ENCODE measurements around the gene SOX13.

SOX13 gene

DNA sequence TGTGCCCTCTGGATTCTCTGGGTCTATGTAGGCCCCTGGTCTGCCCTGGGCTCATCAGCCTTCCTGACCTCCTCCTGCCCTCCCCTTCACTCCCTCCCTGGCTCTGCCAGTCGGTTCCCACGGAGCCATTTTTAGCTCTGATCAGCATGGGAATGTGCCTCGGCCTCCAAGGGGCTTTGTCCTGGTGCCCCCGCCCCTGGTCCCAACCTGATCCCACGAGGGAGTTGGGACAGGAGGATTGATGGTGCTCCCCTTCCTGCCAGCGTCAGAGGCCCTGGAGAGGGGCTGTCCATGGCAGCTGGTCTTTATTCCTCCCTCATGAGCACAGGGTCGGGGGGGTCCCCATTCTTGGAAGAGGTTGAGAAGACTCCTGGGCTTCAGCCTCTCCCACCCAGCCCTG, 54.0 kb downstream of the SOX13 start:
- Mint-ChIP-seq H3K4me3 (no peak overlapping the region), H3K9me3 (no peaks in the 10 kb centered on the region), H3K27ac (peak overlapping the region in 1 of 2 donors; percentile 13), H3K36me3 (ENCODE audit: insufficient read depth) (peaks cover 11% of the 10 kb centered on the region), H3K4me1 (ENCODE audit: low read depth in 2 of 2) (peaks cover 8 to 12% of the 10 kb centered on the region in 2 donors), H3K27me3 (no peaks in the 10 kb centered on the region)
- ATAC-seq (replicated peaks) (no peak), DNase-seq (no peak)

DNA sequence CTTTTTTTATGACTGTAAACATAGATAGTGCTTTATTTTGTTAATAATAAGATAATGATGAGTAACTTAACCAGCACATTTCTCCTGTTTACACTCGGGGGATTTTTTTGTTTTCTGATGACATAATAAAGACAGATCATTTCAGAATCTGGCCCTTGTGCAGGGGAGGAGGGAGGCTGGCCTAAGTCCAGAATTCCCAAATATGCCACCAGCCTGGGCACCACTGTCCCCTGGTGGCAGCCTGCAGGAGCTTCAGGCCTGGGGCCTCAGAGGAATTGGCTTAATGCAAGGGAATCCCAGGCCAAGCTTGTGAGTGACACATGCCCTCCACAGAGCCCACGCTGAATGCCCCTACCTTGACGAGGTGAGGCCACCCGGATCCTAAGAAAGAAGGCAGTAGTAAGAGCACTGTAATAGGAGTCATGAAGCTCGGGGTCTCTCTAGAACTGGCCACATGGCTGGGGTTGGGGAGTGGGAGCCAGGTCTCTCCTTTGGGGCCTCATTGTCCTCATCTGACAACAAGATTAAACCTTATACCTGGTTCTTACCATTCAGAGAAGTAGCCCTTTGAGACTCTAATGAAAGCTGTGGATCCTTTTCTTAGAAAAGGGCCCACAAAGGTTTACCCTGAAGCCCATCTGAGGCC, 54.8 kb downstream of the SOX13 start:
- Mint-ChIP-seq H3K27me3 (no peaks in the 10 kb centered on the region), H3K27ac (peak overlapping the region; percentile 13 to 52), H3K9me3 (no peaks in the 10 kb centered on the region), H3K4me1 (ENCODE audit: low read depth in 2 of 2) (peaks cover 8 to 12% of the 10 kb centered on the region in 2 donors), H3K36me3 (ENCODE audit: insufficient read depth) (peaks cover 11% of the 10 kb centered on the region), H3K4me3 (no peak overlapping the region)
- DNase-seq (no peak), ATAC-seq (replicated peaks) (peak; percentile 37)

DNA sequence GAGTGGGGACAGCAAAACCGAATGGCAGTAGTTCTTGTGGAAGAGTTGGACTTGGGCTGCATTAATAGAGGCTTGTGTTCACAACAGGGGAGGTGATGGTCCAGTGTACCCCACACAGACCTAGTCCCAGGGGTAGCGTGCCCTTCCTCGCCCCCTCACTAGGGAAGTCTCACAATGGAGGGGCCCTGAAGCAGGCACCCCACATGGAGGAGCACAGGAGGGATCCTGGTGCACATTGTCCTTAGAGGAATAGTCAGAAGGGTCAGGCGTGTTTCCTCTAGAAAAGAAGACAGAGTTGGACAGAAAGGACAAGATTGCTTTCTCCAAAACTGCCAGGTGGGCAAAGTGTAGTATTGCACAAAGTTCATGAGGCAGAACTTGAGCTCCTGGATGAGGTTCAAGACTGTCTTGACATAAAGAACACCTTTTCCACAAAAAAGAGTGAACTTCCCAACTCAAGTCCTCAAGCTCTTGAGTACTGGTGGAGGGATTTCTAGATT, 55.6 kb downstream of the SOX13 start:
- DNase-seq (no peak), ATAC-seq (replicated peaks) (peak; percentile 8)
- Mint-ChIP-seq H3K27ac (peak overlapping the region in 1 of 2 donors; percentile 52), H3K27me3 (no peaks in the 10 kb centered on the region), H3K36me3 (ENCODE audit: insufficient read depth) (peaks cover 7% of the 10 kb centered on the region), H3K4me1 (ENCODE audit: low read depth in 2 of 2) (peaks cover 8 to 12% of the 10 kb centered on the region in 2 donors), H3K4me3 (peak overlapping the region in 1 of 2 donors; percentile 61), H3K9me3 (no peaks in the 10 kb centered on the region)

DNA sequence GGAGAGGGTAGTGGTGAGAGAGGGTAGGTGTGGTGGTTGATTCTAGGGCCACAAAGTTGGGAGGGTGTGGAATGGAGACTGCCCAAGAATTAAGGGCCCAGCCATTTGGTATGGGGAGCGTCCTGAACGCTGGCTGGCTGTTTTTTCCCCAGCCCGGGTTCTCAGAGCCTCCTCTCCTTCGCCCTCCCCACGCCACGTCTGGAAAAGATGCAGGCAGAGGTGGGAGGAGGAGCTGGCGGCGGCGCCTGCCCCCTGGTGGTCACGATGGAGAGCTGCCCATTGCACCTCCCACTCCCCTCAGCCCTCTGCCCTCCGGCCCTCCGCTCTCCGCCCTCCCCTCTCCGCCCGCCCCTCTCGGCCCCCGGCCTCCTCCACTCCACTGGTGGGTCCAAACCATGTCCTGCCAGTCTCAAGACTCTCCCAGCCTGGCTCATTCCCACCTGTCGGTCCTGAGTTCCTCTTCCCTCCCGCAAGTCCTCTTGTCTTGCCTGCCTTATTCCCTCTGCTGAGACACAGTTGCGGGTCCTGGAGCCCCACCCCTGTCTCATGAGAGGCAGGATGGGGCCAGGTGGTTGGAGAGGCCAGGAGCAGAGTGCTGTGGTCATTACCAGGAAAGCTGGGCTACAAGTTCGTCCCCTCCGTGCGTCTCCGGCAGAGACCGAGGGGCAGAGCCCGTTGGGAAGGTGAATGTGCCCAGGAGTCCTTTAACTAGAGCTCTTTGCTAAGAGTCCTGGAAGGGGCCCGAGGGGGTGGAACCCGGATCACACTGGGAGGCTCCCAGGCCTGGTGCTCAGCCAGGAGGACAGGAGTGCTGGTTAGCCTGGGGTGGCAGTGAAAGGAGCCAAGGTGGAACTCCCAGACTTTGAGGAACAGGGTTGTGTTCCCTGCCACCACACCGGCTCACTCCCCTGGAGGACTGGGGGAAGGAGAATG, 56.3 kb downstream of the SOX13 start:
- DNase-seq, result peak; percentile 41 to 52 (median 49)
- peak; percentile 90 for ATAC-seq (replicated peaks)
- Mint-ChIP-seq H3K27ac (peak overlapping the region in 1 of 2 donors; percentile 52), H3K4me3 (peak overlapping the region in 1 of 2 donors; percentile 61), H3K9me3 (no peaks in the 10 kb centered on the region), H3K36me3 (ENCODE audit: insufficient read depth) (peaks cover 6% of the 10 kb centered on the region), H3K4me1 (ENCODE audit: low read depth in 2 of 2) (peaks cover 8 to 12% of the 10 kb centered on the region in 2 donors), H3K27me3 (no peaks in the 10 kb centered on the region)

DNA sequence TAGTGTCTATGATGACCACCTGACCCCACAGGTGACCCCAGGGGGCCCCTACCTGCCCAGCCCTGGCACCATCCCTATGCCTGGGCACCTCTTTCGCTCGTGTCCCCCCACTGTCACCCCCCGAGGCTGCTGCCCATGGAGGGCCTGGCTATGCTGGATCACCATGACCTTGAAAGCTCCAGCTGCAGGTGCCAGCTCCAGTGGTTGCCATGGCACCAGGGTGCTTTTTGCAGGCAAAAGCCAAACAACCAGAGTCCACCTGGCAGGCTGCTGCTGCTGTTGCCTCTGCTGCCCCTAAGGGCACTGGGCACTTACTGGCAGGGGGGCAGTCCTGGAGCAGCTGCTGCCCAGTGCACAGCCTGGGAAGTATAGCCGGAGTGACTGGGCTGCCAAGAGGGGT, 57.3 kb downstream of the SOX13 start:
- DNase-seq, result no peak
- Mint-ChIP-seq H3K4me3 (no peak overlapping the region), H3K36me3 (ENCODE audit: insufficient read depth) (no peaks in the 10 kb centered on the region), H3K9me3 (no peaks in the 10 kb centered on the region), H3K4me1 (ENCODE audit: low read depth in 2 of 2) (peaks cover 8 to 12% of the 10 kb centered on the region in 2 donors), H3K27me3 (no peaks in the 10 kb centered on the region), H3K27ac (no peak overlapping the region)
- ATAC-seq (replicated peaks), result no peak

DNA sequence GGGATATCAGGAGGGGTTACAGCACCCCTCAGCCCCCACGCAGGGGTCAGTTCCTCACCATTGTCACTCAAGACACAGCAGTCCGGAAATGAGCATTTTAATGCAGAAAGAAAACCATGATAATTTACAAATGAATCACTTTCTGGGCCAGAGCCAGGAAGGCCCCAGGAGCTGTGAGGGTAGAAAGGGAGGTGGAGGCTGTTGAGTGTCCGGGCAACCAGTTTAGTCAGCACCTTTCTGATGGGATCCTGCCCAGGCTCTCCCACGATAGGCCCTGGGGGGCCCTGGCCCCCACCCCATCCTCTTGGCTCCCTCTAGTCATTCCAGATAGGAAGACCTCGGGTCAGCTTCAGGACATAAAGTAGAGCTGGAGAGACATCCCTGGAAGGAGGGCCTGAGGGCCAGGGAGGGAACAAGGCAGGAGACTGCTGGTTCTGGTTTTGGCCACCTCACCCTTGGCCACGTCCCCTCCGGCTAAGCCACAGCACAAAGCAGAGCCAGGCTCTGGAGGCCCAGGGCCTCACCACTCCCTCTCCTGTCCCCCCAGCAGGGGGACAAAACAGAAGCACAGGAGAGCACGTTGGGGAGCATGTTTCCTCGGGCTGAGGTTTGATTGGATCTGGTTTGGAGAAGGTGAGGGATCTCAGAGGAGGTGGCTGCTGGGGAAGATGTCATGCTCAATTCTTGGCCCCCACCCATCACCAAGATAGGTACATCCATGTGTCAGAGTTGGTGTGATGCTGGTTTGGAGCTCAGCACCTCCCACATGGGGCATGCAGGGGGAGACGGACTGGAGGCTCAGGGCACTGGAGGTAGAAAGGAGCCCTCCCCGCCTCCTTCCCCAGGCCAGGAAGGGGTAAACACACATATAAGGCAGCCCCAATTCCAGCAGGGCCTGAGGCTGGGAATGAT, 58.3 kb downstream of the SOX13 start:
- ATAC-seq (replicated peaks) (no peak), DNase-seq (no peak)
- Mint-ChIP-seq H3K4me3 (no peak overlapping the region), H3K27ac (peak overlapping the region in 1 of 2 donors; percentile 69), H3K4me1 (ENCODE audit: low read depth in 2 of 2) (peaks cover 8 to 12% of the 10 kb centered on the region in 2 donors), H3K27me3 (peaks cover 0 to 6% of the 10 kb centered on the region in 2 donors), H3K36me3 (ENCODE audit: insufficient read depth) (no peaks in the 10 kb centered on the region), H3K9me3 (no peaks in the 10 kb centered on the region)

DNA sequence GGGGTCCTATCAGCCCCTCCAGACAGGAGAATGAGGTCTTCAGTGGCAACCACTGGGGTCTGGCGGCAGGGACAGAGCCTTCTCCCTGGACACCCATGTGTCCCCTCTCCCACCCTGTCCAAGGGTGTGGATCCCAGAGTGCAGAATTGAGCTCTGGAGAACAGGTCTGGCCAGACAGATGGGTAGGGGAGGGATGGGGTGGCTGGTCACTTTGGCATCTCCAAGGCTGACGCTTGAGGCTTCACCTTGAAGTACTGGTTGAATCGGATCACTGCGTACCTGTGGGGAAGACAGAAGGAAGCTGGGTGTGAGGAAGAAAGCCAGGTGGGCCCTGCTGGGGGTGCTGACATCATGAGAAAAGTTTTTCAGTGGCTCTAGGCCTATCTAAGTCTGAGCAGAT, 59.1 kb downstream of the SOX13 start:
- peak overlapping the region in 1 of 2 donors; percentile 10 for H3K27ac Mint-ChIP-seq
- ATAC-seq (replicated peaks), result no peak
- no peak for DNase-seq
- peaks cover 0 to 6% of the 10 kb centered on the region in 2 donors for H3K27me3 Mint-ChIP-seq
- H3K4me1 Mint-ChIP-seq (ENCODE audit: low read depth in 2 of 2), result peaks cover 8 to 10% of the 10 kb centered on the region in 2 donors
- H3K4me3 Mint-ChIP-seq, result no peak overlapping the region
- H3K9me3 Mint-ChIP-seq, result no peaks in the 10 kb centered on the region
- no peaks in the 10 kb centered on the region for H3K36me3 Mint-ChIP-seq (ENCODE audit: insufficient read depth)

DNA sequence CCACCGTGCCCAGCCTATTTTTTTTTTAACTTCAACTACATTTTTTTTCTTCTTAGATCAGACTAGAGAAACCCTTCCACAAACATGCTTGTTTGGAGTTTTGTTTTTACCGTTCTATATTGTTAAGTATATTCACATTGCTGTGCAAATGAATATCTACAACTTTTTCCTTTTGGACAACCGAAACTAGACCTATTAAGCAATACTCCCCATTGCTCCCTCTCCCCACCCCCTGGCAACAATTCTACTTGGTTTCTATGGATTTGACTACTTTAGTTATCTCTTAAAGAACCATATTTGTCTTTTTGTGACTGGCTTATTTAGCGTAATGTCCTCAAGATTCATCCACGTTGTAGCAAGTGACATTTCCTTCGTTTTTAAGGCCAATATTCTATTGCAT, 59.8 kb downstream of the SOX13 start:
- no peak for ATAC-seq (replicated peaks)

DNA sequence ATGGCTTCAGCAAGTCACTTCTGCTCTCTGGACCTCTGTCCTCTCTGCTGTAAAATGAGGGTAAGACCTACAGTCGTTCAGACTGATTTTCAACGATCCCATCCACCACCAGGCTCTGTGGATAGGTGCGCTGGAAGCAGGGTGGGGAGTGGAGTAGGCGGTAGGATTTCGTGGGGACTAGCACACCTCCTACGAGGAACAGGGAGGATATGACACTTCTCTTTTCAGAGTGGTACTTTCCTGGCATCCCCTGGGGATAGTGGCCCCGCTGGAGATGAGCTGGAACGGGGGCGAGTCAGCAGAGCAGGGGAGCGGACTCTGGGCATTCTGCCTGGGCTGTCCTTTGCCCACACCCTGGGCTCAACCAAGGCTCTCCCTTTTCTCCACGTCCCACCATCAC, 61.2 kb downstream of the SOX13 start:
- ATAC-seq (replicated peaks) (no peak), DNase-seq (no peak)
- no peak overlapping the region for H3K27ac Mint-ChIP-seq
- peaks cover 3% of the 10 kb centered on the region in 2 donors for H3K4me1 Mint-ChIP-seq (ENCODE audit: low read depth in 2 of 2)
- peaks cover 0 to 6% of the 10 kb centered on the region in 2 donors for H3K27me3 Mint-ChIP-seq
- H3K36me3 Mint-ChIP-seq (ENCODE audit: insufficient read depth), result no peaks in the 10 kb centered on the region
- H3K9me3 Mint-ChIP-seq, result no peaks in the 10 kb centered on the region
- H3K4me3 Mint-ChIP-seq, result no peak overlapping the region

More for the DNA sequence above, 59.8 kb downstream of the SOX13 start:
- no peak for DNase-seq
- no peaks in the 10 kb centered on the region for H3K36me3 Mint-ChIP-seq (ENCODE audit: insufficient read depth)
- H3K27me3 Mint-ChIP-seq, result peaks cover 0 to 6% of the 10 kb centered on the region in 2 donors
- no peaks in the 10 kb centered on the region for H3K9me3 Mint-ChIP-seq
- peaks cover 8 to 10% of the 10 kb centered on the region in 2 donors for H3K4me1 Mint-ChIP-seq (ENCODE audit: low read depth in 2 of 2)
- peak overlapping the region in 1 of 2 donors; percentile 20 for H3K27ac Mint-ChIP-seq
- H3K4me3 Mint-ChIP-seq, result no peak overlapping the region

DNA sequence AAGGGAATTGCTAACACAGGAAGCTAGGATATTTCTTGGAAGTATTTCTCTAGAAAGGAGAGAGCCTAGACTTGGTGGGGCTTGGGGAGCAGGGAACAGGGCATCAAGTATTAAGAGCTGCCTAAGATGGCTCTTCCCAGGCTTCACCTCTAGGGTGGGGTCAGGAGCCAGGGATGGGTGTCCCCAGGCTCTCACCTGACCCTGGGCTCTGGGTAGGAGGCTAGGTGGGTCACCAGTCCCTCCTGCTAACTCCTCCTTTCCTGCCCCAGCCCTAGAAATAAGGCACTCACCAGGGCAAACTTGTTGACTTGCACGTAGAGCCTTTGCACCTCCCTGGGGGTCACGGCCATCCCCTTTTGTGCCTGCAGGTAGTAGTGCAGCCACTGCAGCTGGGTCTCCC, 63.9 kb downstream of the SOX13 start:
- no peak overlapping the region for H3K4me3 Mint-ChIP-seq
- H3K27ac Mint-ChIP-seq, result no peak overlapping the region
- peaks cover 12% of the 10 kb centered on the region for H3K36me3 Mint-ChIP-seq (ENCODE audit: insufficient read depth)
- ATAC-seq (replicated peaks) (no peak), DNase-seq (no peak)
- H3K9me3 Mint-ChIP-seq, result no peaks in the 10 kb centered on the region
- H3K4me1 Mint-ChIP-seq (ENCODE audit: low read depth in 2 of 2), result no peaks in the 10 kb centered on the region
- H3K27me3 Mint-ChIP-seq, result peaks cover 0 to 12% of the 10 kb centered on the region in 2 donors

DNA sequence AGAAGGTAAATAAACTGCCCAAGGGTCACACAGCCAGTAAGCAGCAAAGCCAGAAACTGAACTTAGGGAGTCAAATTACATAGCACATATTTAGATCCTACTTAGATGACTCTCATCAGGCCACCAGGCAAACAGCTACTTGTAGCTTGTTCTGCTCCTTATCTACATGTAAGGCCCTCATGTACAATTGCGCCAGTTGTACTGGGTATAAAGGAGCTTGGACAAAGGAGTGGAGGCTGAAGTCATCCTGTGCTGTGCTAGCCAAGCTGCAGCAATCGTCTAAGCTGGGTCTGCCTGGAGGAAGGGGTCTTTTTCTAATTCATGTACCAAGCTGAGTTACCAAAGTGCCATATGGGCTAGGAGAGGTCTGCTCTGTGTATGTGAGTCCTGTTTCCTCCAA, 66.2 kb downstream of the SOX13 start:
- no peaks in the 10 kb centered on the region for H3K4me1 Mint-ChIP-seq (ENCODE audit: low read depth in 2 of 2)
- peaks cover 12% of the 10 kb centered on the region for H3K36me3 Mint-ChIP-seq (ENCODE audit: insufficient read depth)
- no peak for DNase-seq
- H3K4me3 Mint-ChIP-seq, result no peak overlapping the region
- no peaks in the 10 kb centered on the region for H3K9me3 Mint-ChIP-seq
- ATAC-seq (replicated peaks), result no peak
- no peak overlapping the region for H3K27ac Mint-ChIP-seq
- H3K27me3 Mint-ChIP-seq, result peaks cover 0 to 12% of the 10 kb centered on the region in 2 donors

DNA sequence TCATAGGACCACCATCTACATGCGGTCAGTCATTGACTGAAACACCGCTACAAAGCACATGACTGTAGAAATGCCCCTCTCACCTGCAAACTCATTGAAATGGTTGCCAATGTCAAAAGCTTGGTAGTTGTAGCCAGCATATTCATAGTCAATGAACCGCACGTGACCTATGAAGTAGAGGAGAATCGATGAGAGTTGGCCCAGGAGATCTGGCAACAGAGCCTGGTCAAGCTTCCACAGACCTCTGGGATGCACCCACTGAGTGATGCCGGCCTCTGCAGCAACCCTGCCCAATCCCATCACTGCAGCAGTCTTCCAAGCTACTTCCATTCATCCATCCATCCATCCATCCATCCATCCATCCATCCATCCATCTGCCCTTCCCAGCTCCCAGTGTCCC, 67.0 kb downstream of the SOX13 start:
- Mint-ChIP-seq H3K4me3 (no peak overlapping the region), H3K36me3 (ENCODE audit: insufficient read depth) (peaks cover 12% of the 10 kb centered on the region), H3K27ac (no peak overlapping the region), H3K4me1 (ENCODE audit: low read depth in 2 of 2) (no peaks in the 10 kb centered on the region), H3K9me3 (no peaks in the 10 kb centered on the region), H3K27me3 (peaks cover 8 to 12% of the 10 kb centered on the region in 2 donors)
- ATAC-seq (replicated peaks), result no peak
- no peak for DNase-seq

DNA sequence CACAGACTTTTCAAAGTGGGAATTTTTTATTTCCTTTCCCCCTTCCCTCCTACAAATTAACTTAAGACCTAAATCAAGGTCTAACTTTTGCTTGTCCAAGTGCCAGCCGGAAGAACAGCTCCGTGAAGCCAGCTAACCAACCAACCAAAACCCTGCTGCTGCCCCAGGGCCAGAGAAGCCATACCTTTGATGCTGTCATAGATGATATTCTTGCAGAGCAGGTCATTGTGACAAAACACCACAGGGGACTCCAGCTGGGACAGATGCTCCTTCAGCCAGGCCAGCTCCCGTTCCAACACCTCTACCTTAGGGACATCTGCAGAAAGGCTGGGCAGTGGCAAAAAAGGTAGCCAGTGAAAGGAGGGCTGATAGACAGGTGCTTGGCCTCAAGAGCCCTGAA, 68.2 kb downstream of the SOX13 start:
- H3K27me3 Mint-ChIP-seq, result peaks cover 6 to 9% of the 10 kb centered on the region in 2 donors
- no peaks in the 10 kb centered on the region for H3K9me3 Mint-ChIP-seq
- H3K27ac Mint-ChIP-seq, result no peak overlapping the region
- no peak for ATAC-seq (replicated peaks)
- no peaks in the 10 kb centered on the region for H3K4me1 Mint-ChIP-seq (ENCODE audit: low read depth in 2 of 2)
- no peak overlapping the region for H3K4me3 Mint-ChIP-seq
- no peak for DNase-seq
- H3K36me3 Mint-ChIP-seq (ENCODE audit: insufficient read depth), result peaks cover 12% of the 10 kb centered on the region

All from effector memory CD8-positive, alpha-beta T cell (primary cell).